Large intestine (tissue), 3 donors: ENCODE results near the gene PCDHGA1. TPM values are rescaled to one million over a fixed set of nuclear protein-coding genes. Genes with fewer than 3 reads are reported as not detected.

ENCODE experiments used
- DNase-seq, 2 donors: peaks; one replicate each; pipeline versions ENCODE4 v3.0.0 to v3.0.0-alpha.2; 2013
- H3K27ac ChIP-seq: one replicate; pipeline ENCODE4 v1.5.1; 2013; ENCODE audit warnings: low read length
- H3K27me3 ChIP-seq: 2 replicates; pipeline ENCODE4 v1.6.1; 2013; ENCODE audit warnings: low read length; ENCODE audit not compliant: control insufficient read depth, insufficient read depth
- H3K36me3 ChIP-seq: 2 replicates; pipeline ENCODE4 v1.6.1; 2013; ENCODE audit warnings: low read length; ENCODE audit not compliant: control insufficient read depth, insufficient read depth
- H3K4me1 ChIP-seq: one replicate; pipeline ENCODE4 v1.6.1; 2013; ENCODE audit warnings: low read length; ENCODE audit not compliant: control insufficient read depth, insufficient read depth
- H3K4me3 ChIP-seq: one replicate; pipeline ENCODE4 v1.5.1; 2013; ENCODE audit warnings: low read length
- H3K9me3 ChIP-seq: one replicate; pipeline ENCODE4 v1.6.1; 2013; ENCODE audit warnings: mild to moderate bottlenecking, low read depth, low read length, moderate library complexity; ENCODE audit not compliant: control insufficient read depth
- WGBS: methylation state at CpG from one replicate; pipeline ENCODE4 v1.1.5; 2013; ENCODE audit warnings: low lambda C conversion rate; ENCODE audit not compliant: insufficient coverage; 5-methylcytosine and 5-hydroxymethylcytosine counted together
- polyA plus RNA-seq: library from polyadenylated mRNA; unstranded; fragments of 120-200 nt; gene quantifications from one replicate; pipeline ENCODE4 v1.2.1, GENCODE V29; 2013

PCDHGA1 gene
- polyA plus RNA-seq, 1 donor, result 0.30 TPM

GRCh38 chr5:141524604-141525597 is 194.6 kb downstream of the PCDHGA1 start:
- no peaks in the 10 kb centered on the region for H3K27me3 ChIP-seq
- peak; percentile 82 to 85 for DNase-seq
- peak overlapping the region; percentile 71 for H3K27ac ChIP-seq
- H3K36me3 ChIP-seq, result peaks cover 78% of the 10 kb centered on the region
- no peaks in the 10 kb centered on the region for H3K9me3 ChIP-seq
- H3K4me3 ChIP-seq, result no peak overlapping the region
- peaks cover 17% of the 10 kb centered on the region for H3K4me1 ChIP-seq
- WGBS, result no CpG with 5 or more reads among the region's 12 CpGs

GRCh38 chr5:141525653-141526052 is 195.3 kb downstream of the PCDHGA1 start:
- no peaks in the 10 kb centered on the region for H3K9me3 ChIP-seq
- DNase-seq, result peak in 1 of 2 donors; percentile 57
- no peaks in the 10 kb centered on the region for H3K27me3 ChIP-seq
- H3K4me1 ChIP-seq, result peaks cover 17% of the 10 kb centered on the region
- H3K4me3 ChIP-seq, result no peak overlapping the region
- peaks cover 75% of the 10 kb centered on the region for H3K36me3 ChIP-seq
- WGBS, result 22% methylated on average over 4 of the region's 7 CpGs
- peak overlapping the region; percentile 71 for H3K27ac ChIP-seq

GRCh38 chr5:141527426-141527825 is 197.1 kb downstream of the PCDHGA1 start:
- Histone ChIP-seq H3K27me3 (no peaks in the 10 kb centered on the region), H3K9me3 (no peaks in the 10 kb centered on the region), H3K36me3 (peaks cover 78% of the 10 kb centered on the region), H3K4me3 (no peak overlapping the region), H3K27ac (no peak overlapping the region), H3K4me1 (peaks cover 17% of the 10 kb centered on the region)
- WGBS, result no CpG with 5 or more reads among the region's 1 CpG
- no peak for DNase-seq

GRCh38 chr5:141528291-141528984 is 198.1 kb downstream of the PCDHGA1 start:
- no peak overlapping the region for H3K4me3 ChIP-seq
- peaks cover 17% of the 10 kb centered on the region for H3K4me1 ChIP-seq
- peaks cover 69% of the 10 kb centered on the region for H3K36me3 ChIP-seq
- no peaks in the 10 kb centered on the region for H3K27me3 ChIP-seq
- H3K27ac ChIP-seq, result peak overlapping the region; percentile 31
- no peaks in the 10 kb centered on the region for H3K9me3 ChIP-seq
- 80% methylated on average over 1 of the region's 11 CpGs for WGBS
- DNase-seq, result peak in 1 of 2 donors; percentile 20

- Histone ChIP-seq H3K9me3 (no peaks in the 10 kb centered on the region), H3K27ac (peak overlapping the region; percentile 31), H3K4me1 (peaks cover 17% of the 10 kb centered on the region), H3K27me3 (no peaks in the 10 kb centered on the region), H3K4me3 (no peak overlapping the region), H3K36me3 (peaks cover 69% of the 10 kb centered on the region)
- no CpG with 5 or more reads among the region's 5 CpGs for WGBS
- DNase-seq, result no peak
Observed at GRCh38 chr5:141529002-141529401, 198.7 kb downstream of the PCDHGA1 start.

- Histone ChIP-seq H3K36me3 (peaks cover 71% of the 10 kb centered on the region), H3K4me3 (no peak overlapping the region), H3K4me1 (peaks cover 12% of the 10 kb centered on the region), H3K27me3 (no peaks in the 10 kb centered on the region), H3K27ac (no peak overlapping the region), H3K9me3 (no peaks in the 10 kb centered on the region)
- WGBS, result 83% methylated on average over 1 of the region's 7 CpGs
- DNase-seq, result no peak
Observed at GRCh38 chr5:141529873-141530272, 199.6 kb downstream of the PCDHGA1 start.

- Histone ChIP-seq H3K27ac (no peak overlapping the region), H3K9me3 (no peaks in the 10 kb centered on the region), H3K4me1 (no peaks in the 10 kb centered on the region), H3K36me3 (peaks cover 53% of the 10 kb centered on the region), H3K27me3 (no peaks in the 10 kb centered on the region), H3K4me3 (no peak overlapping the region)
- WGBS, result no CpG with 5 or more reads among the region's 1 CpG
- no peak for DNase-seq
Observed at GRCh38 chr5:141532726-141533125, 202.4 kb downstream of the PCDHGA1 start.

GRCh38 chr5:141533897-141534296 is 203.6 kb downstream of the PCDHGA1 start:
- Histone ChIP-seq H3K4me1 (no peaks in the 10 kb centered on the region), H3K27me3 (no peaks in the 10 kb centered on the region), H3K9me3 (no peaks in the 10 kb centered on the region), H3K27ac (no peak overlapping the region), H3K36me3 (peaks cover 43% of the 10 kb centered on the region), H3K4me3 (no peak overlapping the region)
- DNase-seq, result no peak
- WGBS, result no CpG with 5 or more reads among the region's 1 CpG

GRCh38 chr5:141534492-141535213 is 204.3 kb downstream of the PCDHGA1 start:
- H3K36me3 ChIP-seq, result peaks cover 36% of the 10 kb centered on the region
- no peak for DNase-seq

GRCh38 chr5:141543053-141543452 is 212.7 kb downstream of the PCDHGA1 start:
- Histone ChIP-seq H3K27me3 (no peaks in the 10 kb centered on the region), H3K9me3 (peaks cover 19% of the 10 kb centered on the region), H3K4me3 (no peak overlapping the region), H3K27ac (no peak overlapping the region), H3K4me1 (no peaks in the 10 kb centered on the region), H3K36me3 (peaks cover 21% of the 10 kb centered on the region)
- no CpG with 5 or more reads among the region's 2 CpGs for WGBS
- no peak for DNase-seq

More at GRCh38 chr5:141534492-141535213, 204.3 kb downstream of the PCDHGA1 start:
- Histone ChIP-seq H3K4me3 (no peak overlapping the region), H3K9me3 (no peaks in the 10 kb centered on the region), H3K27me3 (no peaks in the 10 kb centered on the region), H3K4me1 (no peaks in the 10 kb centered on the region), H3K27ac (no peak overlapping the region)
- 100% methylated on average over 1 of the region's 4 CpGs for WGBS
